Stimulated activated naive CD8-positive, alpha-beta T cell treated with anti-CD3 and anti-CD28 coated beads, Interleukin-15, Interleukin-2, amounts not matched to agents 100 ng/mL and 50 ng/mL, for 24 hours (primary cell): ENCODE results near the gene TF.
"Not testable (repeated sequence)": the region's sequence is repeated elsewhere in the genome, so short reads cannot be mapped to it uniquely, and the experiment has no call there.

Experiments
- H3K27ac Mint-ChIP-seq: one replicate; pipeline ENCODE4 v1.8.0; 2021; ENCODE audit warnings: mild to moderate bottlenecking, mixed read lengths
- H3K27me3 Mint-ChIP-seq: one replicate; pipeline ENCODE4 v1.8.0; 2021; ENCODE audit warnings: mixed read lengths
- H3K36me3 Mint-ChIP-seq: one replicate; pipeline ENCODE4 v1.8.0; 2021; ENCODE audit warnings: low read depth, mixed read lengths
- H3K4me1 Mint-ChIP-seq: one replicate; pipeline ENCODE4 v1.8.0; 2021; ENCODE audit warnings: low read depth, mixed read lengths
- H3K4me3 Mint-ChIP-seq: one replicate; pipeline ENCODE4 v1.8.0; 2021; ENCODE audit warnings: mild to moderate bottlenecking, mixed read lengths
- H3K9me3 Mint-ChIP-seq: one replicate; pipeline ENCODE4 v1.8.0; 2021; ENCODE audit warnings: mixed read lengths

The TF gene

DNA sequence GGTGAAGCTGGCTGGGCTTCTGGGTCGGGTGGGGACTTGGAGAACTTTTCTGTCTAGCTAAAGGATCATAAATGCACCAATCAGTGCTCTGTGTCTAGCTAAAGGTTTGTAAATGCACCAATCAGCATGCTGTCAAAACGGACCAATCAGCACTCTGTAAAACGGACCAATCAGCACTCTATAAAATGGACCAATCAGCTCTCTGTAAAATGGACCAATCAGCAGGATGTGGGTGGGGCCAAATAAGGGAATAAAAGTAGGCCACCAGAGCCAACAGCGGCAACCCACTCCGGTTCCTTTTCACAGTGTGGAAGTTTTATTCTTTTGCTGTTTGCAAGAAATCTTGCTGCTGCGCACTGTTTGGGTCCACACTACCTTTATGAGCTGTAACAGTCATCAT is 14.0 kb upstream of the TF start:
- not testable (repeated sequence) for H3K27ac Mint-ChIP-seq, H3K4me3 Mint-ChIP-seq, H3K9me3 Mint-ChIP-seq, H3K4me1 Mint-ChIP-seq, H3K36me3 Mint-ChIP-seq
- peaks cover 47% of the 10 kb centered on the region for H3K27me3 Mint-ChIP-seq

- Mint-ChIP-seq H3K4me3 (no peak overlapping the region), H3K9me3 (peaks cover 6% of the 10 kb centered on the region), H3K27me3 (peaks cover 51% of the 10 kb centered on the region), H3K27ac (no peak overlapping the region), H3K4me1 (no peaks in the 10 kb centered on the region), H3K36me3 (peaks cover 6% of the 10 kb centered on the region)
Observed at GRCh38 chr3:133733226-133733625, 13.0 kb upstream of the TF start.

- peaks cover 50% of the 10 kb centered on the region for H3K27me3 Mint-ChIP-seq
- H3K27ac Mint-ChIP-seq, result no peak overlapping the region
- H3K4me1 Mint-ChIP-seq, result no peaks in the 10 kb centered on the region
- H3K9me3 Mint-ChIP-seq, result peaks cover 6% of the 10 kb centered on the region
- H3K36me3 Mint-ChIP-seq, result peaks cover 6% of the 10 kb centered on the region
- no peak overlapping the region for H3K4me3 Mint-ChIP-seq
Observed at GRCh38 chr3:133734305-133734704, 11.9 kb upstream of the TF start.

- H3K27me3 Mint-ChIP-seq, result peaks cover 40% of the 10 kb centered on the region
- H3K27ac Mint-ChIP-seq, result no peak overlapping the region
- no peak overlapping the region for H3K4me3 Mint-ChIP-seq
- H3K4me1 Mint-ChIP-seq, result no peaks in the 10 kb centered on the region
- H3K9me3 Mint-ChIP-seq, result no peaks in the 10 kb centered on the region
- no peaks in the 10 kb centered on the region for H3K36me3 Mint-ChIP-seq
Observed at GRCh38 chr3:133742351-133743091, 3.7 kb upstream of the TF start.

DNA sequence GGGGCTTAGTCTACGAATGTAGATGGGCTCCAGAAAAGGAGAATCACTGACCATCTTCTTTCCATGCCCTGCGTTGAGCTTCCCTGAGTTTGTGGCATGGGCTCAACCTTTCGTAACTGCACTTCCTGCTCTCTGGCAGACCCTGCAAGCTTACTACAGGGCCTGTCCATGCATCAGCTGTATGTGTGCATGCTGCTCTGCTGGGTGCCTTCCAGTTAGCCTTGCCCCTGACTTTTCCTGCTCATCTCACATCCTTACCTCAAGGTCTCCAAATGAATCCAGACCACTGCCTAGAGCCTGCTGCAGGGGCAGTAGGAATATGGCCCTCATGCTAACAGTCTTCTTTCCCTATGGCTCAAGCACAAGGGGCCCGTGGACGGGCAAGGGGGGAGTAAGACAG is 2.0 kb upstream of the TF start:
- H3K36me3 Mint-ChIP-seq, result no peaks in the 10 kb centered on the region
- H3K4me3 Mint-ChIP-seq, result no peak overlapping the region
- no peaks in the 10 kb centered on the region for H3K9me3 Mint-ChIP-seq
- no peaks in the 10 kb centered on the region for H3K4me1 Mint-ChIP-seq
- H3K27ac Mint-ChIP-seq, result no peak overlapping the region
- H3K27me3 Mint-ChIP-seq, result peaks cover 40% of the 10 kb centered on the region

GRCh38 chr3:133745108-133745507 is 1.1 kb upstream of the TF start:
- Mint-ChIP-seq H3K4me3 (no peak overlapping the region), H3K9me3 (no peaks in the 10 kb centered on the region), H3K27me3 (peaks cover 40% of the 10 kb centered on the region), H3K36me3 (no peaks in the 10 kb centered on the region), H3K27ac (no peak overlapping the region), H3K4me1 (no peaks in the 10 kb centered on the region)

- Mint-ChIP-seq H3K4me1 (no peaks in the 10 kb centered on the region), H3K4me3 (no peak overlapping the region), H3K27ac (no peak overlapping the region), H3K27me3 (peaks cover 40% of the 10 kb centered on the region), H3K9me3 (no peaks in the 10 kb centered on the region), H3K36me3 (no peaks in the 10 kb centered on the region)
Observed at GRCh38 chr3:133746712-133747066, 496 bp downstream of the TF start.

- Mint-ChIP-seq H3K27ac (no peak overlapping the region), H3K36me3 (no peaks in the 10 kb centered on the region), H3K4me3 (no peak overlapping the region), H3K27me3 (peaks cover 33% of the 10 kb centered on the region), H3K9me3 (no peaks in the 10 kb centered on the region), H3K4me1 (no peaks in the 10 kb centered on the region)
Observed at GRCh38 chr3:133747373-133747772, 1.2 kb downstream of the TF start.

DNA sequence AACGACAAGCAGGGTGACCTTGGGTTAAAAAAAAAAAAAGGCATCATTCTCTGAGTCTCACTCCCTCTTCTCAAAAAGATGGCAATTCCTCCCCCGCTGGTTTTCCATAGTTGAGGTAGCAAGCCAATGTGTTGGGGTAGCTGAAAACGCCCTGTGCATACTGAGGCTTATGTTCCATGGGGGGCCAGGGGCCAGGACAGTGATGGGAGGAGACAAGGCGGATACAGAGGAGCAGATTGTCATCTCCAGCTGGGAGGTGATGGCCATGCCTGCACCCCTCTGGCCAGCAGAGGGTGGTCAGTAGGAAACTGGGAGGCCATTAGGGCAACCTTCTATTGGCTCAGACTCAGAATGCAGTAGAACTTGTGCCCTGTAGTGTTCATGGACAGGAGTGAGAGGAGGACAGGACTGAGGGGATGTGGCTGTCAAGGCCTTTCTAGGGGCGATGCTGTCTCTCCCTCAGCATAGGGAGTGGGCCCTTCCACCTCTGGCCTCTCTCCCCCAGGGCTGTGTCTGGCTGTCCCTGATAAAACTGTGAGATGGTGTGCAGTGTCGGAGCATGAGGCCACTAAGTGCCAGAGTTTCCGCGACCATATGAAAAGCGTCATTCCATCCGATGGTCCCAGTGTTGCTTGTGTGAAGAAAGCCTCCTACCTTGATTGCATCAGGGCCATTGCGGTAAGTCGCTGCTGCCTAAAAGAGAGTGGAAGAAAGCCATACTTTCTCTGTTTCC is 1.9 kb downstream of the TF start:
- Mint-ChIP-seq H3K27ac (no peak overlapping the region), H3K4me3 (no peak overlapping the region), H3K27me3 (peaks cover 30% of the 10 kb centered on the region), H3K9me3 (no peaks in the 10 kb centered on the region), H3K4me1 (no peaks in the 10 kb centered on the region), H3K36me3 (no peaks in the 10 kb centered on the region)

DNA sequence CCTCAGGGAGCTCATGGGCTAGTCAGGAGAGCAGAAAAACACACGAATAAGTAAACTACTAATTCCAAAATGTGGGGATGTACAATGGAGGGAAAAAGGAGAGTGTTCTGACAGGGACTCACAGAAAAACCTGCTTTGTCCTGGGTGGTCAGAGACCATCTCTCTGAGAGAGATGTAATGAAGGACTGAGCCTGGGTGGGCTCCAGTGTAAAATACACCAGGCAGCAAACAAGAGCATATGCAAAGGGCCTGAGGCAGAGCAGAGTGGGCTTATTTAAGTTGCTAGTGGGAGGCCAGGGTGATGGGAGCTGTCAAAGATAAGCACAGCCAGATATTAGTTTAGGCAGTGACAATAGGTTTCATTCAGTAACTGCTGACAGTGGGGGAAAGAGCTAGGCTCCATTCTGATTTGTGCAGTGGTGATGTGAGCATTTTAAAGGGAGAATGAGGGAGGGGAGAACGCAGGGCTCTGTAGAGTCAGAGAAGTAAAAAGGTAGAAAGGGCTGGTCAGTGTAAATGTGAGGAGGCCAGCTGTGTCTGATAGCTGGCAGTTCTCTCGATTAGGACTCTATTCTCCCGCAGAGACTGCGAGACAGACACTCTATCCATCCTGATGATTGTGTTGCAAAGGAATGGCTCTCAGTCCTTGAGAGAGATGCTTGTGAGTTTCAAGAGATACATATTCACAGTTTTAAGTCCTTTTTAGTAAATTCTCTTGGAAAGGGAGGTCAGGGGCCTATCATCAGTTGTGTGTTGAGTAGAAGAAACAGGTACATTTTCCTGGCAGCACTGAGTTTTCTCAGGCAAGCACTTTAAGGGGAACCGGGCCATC is 3.5 kb downstream of the TF start:
- Mint-ChIP-seq H3K36me3 (no peaks in the 10 kb centered on the region), H3K27me3 (peaks cover 26% of the 10 kb centered on the region), H3K9me3 (no peaks in the 10 kb centered on the region), H3K27ac (no peak overlapping the region), H3K4me3 (no peak overlapping the region), H3K4me1 (no peaks in the 10 kb centered on the region)

DNA sequence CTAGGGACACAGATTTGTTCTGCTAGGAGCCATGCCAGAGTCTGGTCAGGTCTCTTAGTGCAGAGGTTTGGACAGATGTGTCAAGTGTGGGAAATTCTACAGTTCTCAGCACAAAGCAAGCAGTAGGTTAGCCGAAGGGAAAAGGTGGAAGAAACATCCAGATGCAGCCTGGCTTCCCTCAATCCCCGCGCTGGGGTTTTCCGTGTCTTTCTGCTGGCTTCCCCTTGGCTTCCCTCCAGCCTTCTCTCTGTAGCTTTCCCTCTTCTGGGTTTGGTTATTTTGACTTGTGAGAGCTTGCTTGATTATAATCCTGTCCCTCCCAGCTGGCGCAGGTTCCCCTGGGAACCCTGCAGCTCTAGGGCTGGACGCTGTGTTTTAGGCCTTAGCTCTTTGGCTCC is 4.1 kb downstream of the TF start:
- Mint-ChIP-seq H3K36me3 (no peaks in the 10 kb centered on the region), H3K4me3 (no peak overlapping the region), H3K4me1 (no peaks in the 10 kb centered on the region), H3K27me3 (peaks cover 21% of the 10 kb centered on the region), H3K9me3 (no peaks in the 10 kb centered on the region), H3K27ac (no peak overlapping the region)

DNA sequence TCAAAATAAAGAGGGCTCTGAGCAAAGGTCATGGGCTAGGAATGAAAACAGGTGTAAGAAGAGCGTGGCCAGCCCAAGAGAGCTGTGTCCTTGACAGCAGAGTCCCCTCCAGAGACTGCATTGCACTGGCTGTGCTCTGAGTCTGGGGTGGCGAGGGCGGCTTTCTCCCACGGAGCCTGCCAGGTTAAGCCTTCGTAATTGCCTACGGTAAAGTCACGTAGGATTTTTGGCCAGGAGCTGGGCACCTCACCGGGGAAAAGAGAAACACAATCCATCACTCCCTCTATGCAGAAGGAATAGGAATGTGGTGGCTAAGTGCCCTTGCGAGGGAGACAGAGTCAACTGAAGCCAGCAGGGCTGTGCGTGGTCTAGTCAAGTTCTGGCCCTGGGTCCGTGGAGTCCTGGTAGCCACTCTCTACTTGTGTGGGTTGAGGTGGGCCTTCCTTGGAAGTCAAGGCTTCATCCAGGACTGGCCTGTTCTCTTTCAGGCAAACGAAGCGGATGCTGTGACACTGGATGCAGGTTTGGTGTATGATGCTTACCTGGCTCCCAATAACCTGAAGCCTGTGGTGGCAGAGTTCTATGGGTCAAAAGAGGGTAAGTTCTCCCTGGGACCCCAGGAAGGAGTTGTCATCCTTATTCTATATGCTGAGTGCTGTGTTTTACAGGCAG is 7.0 kb downstream of the TF start:
- H3K4me3 Mint-ChIP-seq, result no peak overlapping the region
- H3K27me3 Mint-ChIP-seq, result peaks cover 9% of the 10 kb centered on the region
- no peaks in the 10 kb centered on the region for H3K9me3 Mint-ChIP-seq
- no peaks in the 10 kb centered on the region for H3K4me1 Mint-ChIP-seq
- H3K36me3 Mint-ChIP-seq, result no peaks in the 10 kb centered on the region
- no peak overlapping the region for H3K27ac Mint-ChIP-seq

DNA sequence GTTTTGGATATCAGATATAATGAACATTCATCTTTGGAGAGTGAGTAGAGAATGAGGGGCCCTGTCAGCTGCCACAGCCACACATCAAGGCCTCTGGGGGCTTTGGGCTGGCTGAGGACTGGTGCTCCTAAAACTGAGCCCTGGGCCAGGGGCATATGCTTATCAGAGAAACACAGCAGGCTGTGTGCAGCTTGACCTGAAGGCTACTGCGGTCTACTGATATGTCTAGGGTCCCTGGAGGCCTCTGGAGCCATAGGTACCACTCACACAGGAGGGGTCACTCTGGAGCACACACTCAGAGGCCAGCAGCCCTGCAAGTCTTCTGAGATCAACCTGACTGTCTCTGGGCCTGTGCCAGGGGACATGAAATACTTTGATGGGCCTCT is 7.6 kb downstream of the TF start:
- peaks cover 6% of the 10 kb centered on the region for H3K27me3 Mint-ChIP-seq
- H3K27ac Mint-ChIP-seq, result no peak overlapping the region
- no peaks in the 10 kb centered on the region for H3K4me1 Mint-ChIP-seq
- no peak overlapping the region for H3K4me3 Mint-ChIP-seq
- no peaks in the 10 kb centered on the region for H3K9me3 Mint-ChIP-seq
- no peaks in the 10 kb centered on the region for H3K36me3 Mint-ChIP-seq

GRCh38 chr3:133754455-133754854 is 8.3 kb downstream of the TF start:
- Mint-ChIP-seq H3K4me3 (no peak overlapping the region), H3K9me3 (no peaks in the 10 kb centered on the region), H3K27ac (no peak overlapping the region), H3K4me1 (no peaks in the 10 kb centered on the region), H3K36me3 (no peaks in the 10 kb centered on the region), H3K27me3 (peaks cover 6% of the 10 kb centered on the region)
